H1 (cell line): Measurements from ENCODE around the gene MUC5B. TPM values are rescaled to one million over a fixed set of nuclear protein-coding genes. Genes with fewer than 3 reads are reported as not detected.

Experiments used
- CTCF ChIA-PET: fragments of 300-600 bp; sonication (Branson Sonifier 250); formaldehyde crosslinking; loops from one replicate; lab custom pipeline; 2021; ENCODE audit not compliant: partially characterized antibody; lab: Charles Lee
- POLR2A ChIA-PET: fragments of 300-600 bp; sonication (Branson Sonifier 250); formaldehyde crosslinking; loops from one replicate; lab custom pipeline; 2021; ENCODE audit warnings: inconsistent platforms; ENCODE audit not compliant: partially characterized antibody; lab: Charles Lee
- DNase-seq, 2 experiments: peaks; one replicate each; pipeline versions ENCODE4 v3.0.0 to v3.0.0-alpha.2; 2010 to 2022; ENCODE audit warnings: low spot score in 2 of 2, low read depth in 1 of 2, mixed read lengths in 1 of 2
- FAIRE-seq: peaks from 2 replicates; lab custom pipeline; 2011; peaks lifted over from hg19 to GRCh38; lab: Jason Lieb, UNC
- H2AFZ ChIP-seq: 2 replicates; pipeline ENCODE4 v1.8.1; 2012; ENCODE audit warnings: low read length, inconsistent platforms
- H2AK5ac ChIP-seq: 2 replicates; pipeline ENCODE4 v1.6.1; 2013; ENCODE audit warnings: low read depth, low read length
- H2BK120ac ChIP-seq: replicated peaks from 2 replicates; pipeline ENCODE3; 2013; ENCODE audit warnings: low read depth, low read length, inconsistent platforms
- H2BK12ac ChIP-seq: 2 replicates; pipeline ENCODE4 v1.6.1; 2013; ENCODE audit warnings: low read depth, low read length
- H2BK15ac ChIP-seq: 2 replicates; pipeline ENCODE4 v1.6.1; 2013; ENCODE audit warnings: low read length
- H2BK20ac ChIP-seq: 2 replicates; pipeline ENCODE4 v1.6.1; 2013; ENCODE audit warnings: low read length
- H2BK5ac ChIP-seq: 2 replicates; pipeline ENCODE4 v1.6.1; 2013; ENCODE audit warnings: low read depth, low read length
- H3K14ac ChIP-seq: 2 replicates; pipeline ENCODE4 v1.6.1; 2013; ENCODE audit warnings: inconsistent platforms; ENCODE audit not compliant: insufficient read length
- H3K18ac ChIP-seq: 2 replicates; pipeline ENCODE4 v1.6.1; 2013; ENCODE audit warnings: low read length; ENCODE audit errors: extremely low read depth
- H3K23ac ChIP-seq: 2 replicates; pipeline ENCODE4 v1.6.1; 2013; ENCODE audit warnings: inconsistent platforms; ENCODE audit not compliant: insufficient read length
- H3K23me2 ChIP-seq: 2 replicates; pipeline ENCODE4 v1.6.1; 2013; ENCODE audit warnings: low read depth, low read length
- H3K27ac ChIP-seq: 2 replicates; pipeline ENCODE4 v1.6.1; 2011; ENCODE audit warnings: low read depth, low read length, inconsistent platforms
- H3K27me3 ChIP-seq, 4 experiments: replicated peaks in 1 of 4; 1 replicate in 1 of 4; 2 replicates in 3 of 4; pipeline versions ENCODE4 v1.6.1 to v1.8.1; 2011 to 2013; ENCODE audit warnings: low read length in 3 of 4, mild to moderate bottlenecking in 3 of 4, inconsistent platforms in 2 of 4, mixed read lengths in 2 of 4, moderate library complexity in 1 of 4; ENCODE audit not compliant: control insufficient read depth in 3 of 4, insufficient read depth in 3 of 4; ENCODE audit errors: extremely low read depth in 1 of 4
- H3K36me3 ChIP-seq, 4 experiments: 2 replicates each; pipeline versions ENCODE4 v1.6.1 to v1.8.1; 2011 to 2013; ENCODE audit warnings: mild to moderate bottlenecking in 4 of 4, low read length in 3 of 4, moderate library complexity in 2 of 4, control low read depth in 1 of 4, inconsistent platforms in 1 of 4; ENCODE audit not compliant: insufficient read depth in 4 of 4, control insufficient read depth in 2 of 4
- H3K4ac ChIP-seq: replicated peaks from 2 replicates; pipeline ENCODE3; 2013; ENCODE audit warnings: low read length, low read depth, mixed read lengths, inconsistent platforms; ENCODE audit not compliant: insufficient read length
- H3K4me1 ChIP-seq, 4 experiments: replicated peaks in 1 of 4; 1 replicate in 1 of 4; 2 replicates in 3 of 4; pipeline versions ENCODE4 v1.6.1 to v1.8.1; 2011 to 2013; ENCODE audit warnings: low read length in 3 of 4, inconsistent platforms in 2 of 4, mixed read lengths in 1 of 4; ENCODE audit not compliant: insufficient read depth in 4 of 4, control insufficient read depth in 3 of 4
- H3K4me2 ChIP-seq, 2 experiments: 2 replicates each; pipeline versions ENCODE4 v1.6.1 to v1.8.1; 2011 to 2013; ENCODE audit warnings: low read depth in 2 of 2, low read length in 2 of 2, control low read depth in 1 of 2, inconsistent platforms in 1 of 2, mild to moderate bottlenecking in 1 of 2; ENCODE audit not compliant: insufficient read depth in 1 of 2
- H3K4me3 ChIP-seq, 4 experiments: fragments of 200-600, 300-600 bp in 1 of 4; sonication (generic), shearing (Covaris generic), sonication (Bioruptor Twin) in 1 of 4; 2 replicates each; pipeline versions ENCODE4 v1.5.1 to v1.8.1; 2011 to 2016; ENCODE audit warnings: low read length in 4 of 4, low read depth in 3 of 4, control low read depth in 2 of 4, inconsistent platforms in 2 of 4, mild to moderate bottlenecking in 2 of 4, mixed read lengths in 1 of 4, moderate library complexity in 1 of 4; ENCODE audit not compliant: insufficient read depth in 2 of 4; ENCODE audit errors: extremely low read depth in 1 of 4
- H3K56ac ChIP-seq: replicated peaks from 2 replicates; pipeline ENCODE3; 2013; ENCODE audit warnings: low read depth, mild to moderate bottlenecking, mixed read lengths, low read length, inconsistent platforms; ENCODE audit not compliant: insufficient read length
- H3K79me1 ChIP-seq: 2 replicates; pipeline ENCODE4 v1.6.1; 2013; ENCODE audit warnings: low read depth, low read length, control low read depth
- H3K79me2 ChIP-seq, 2 experiments: 2 replicates each; pipeline versions ENCODE4 v1.6.1 to v1.8.1; 2012 to 2013; ENCODE audit warnings: low read length in 2 of 2, mild to moderate bottlenecking in 2 of 2, inconsistent platforms in 1 of 2; ENCODE audit not compliant: insufficient read depth in 2 of 2, control insufficient read depth in 1 of 2
- H3K9ac ChIP-seq, 4 experiments: replicated peaks in 1 of 4; 1 replicate in 1 of 4; 2 replicates in 3 of 4; pipeline versions ENCODE4 v1.6.1 to v1.8.1; 2011 to 2013; ENCODE audit warnings: low read depth in 3 of 4, low read length in 3 of 4, control low read depth in 2 of 4, mild to moderate bottlenecking in 2 of 4, moderate library complexity in 2 of 4, inconsistent platforms in 1 of 4; ENCODE audit errors: extremely low read depth in 1 of 4
- H3K9me3 ChIP-seq, 2 experiments: 2 replicates each; pipeline versions ENCODE4 v1.6.1 to v1.8.1; 2012 to 2013; ENCODE audit warnings: mild to moderate bottlenecking in 2 of 2, moderate library complexity in 2 of 2, control low read depth in 1 of 2, inconsistent platforms in 1 of 2, low read depth in 1 of 2, low read length in 1 of 2, mixed read lengths in 1 of 2; ENCODE audit not compliant: insufficient read depth in 2 of 2
- H4K20me1 ChIP-seq, 2 experiments: replicated peaks in 1 of 2; 2 replicates each; pipeline versions ENCODE3 to v1.8.1; 2011 to 2013; ENCODE audit warnings: inconsistent platforms in 2 of 2, low read length in 2 of 2, mild to moderate bottlenecking in 1 of 2; ENCODE audit not compliant: insufficient read depth in 2 of 2, control insufficient read depth in 1 of 2
- H4K5ac ChIP-seq: 2 replicates; pipeline ENCODE4 v1.6.1; 2013; ENCODE audit warnings: low read length, low read depth, mixed read lengths, inconsistent platforms; ENCODE audit not compliant: insufficient read length
- H4K8ac ChIP-seq: 2 replicates; pipeline ENCODE4 v1.8.0; 2013; ENCODE audit warnings: mild to moderate bottlenecking, moderate library complexity, low read length, inconsistent platforms; ENCODE audit not compliant: insufficient read depth; ENCODE audit errors: extremely low read depth
- H4K91ac ChIP-seq: replicated peaks from 2 replicates; pipeline ENCODE3; 2013; ENCODE audit warnings: low read length, mixed read lengths, inconsistent platforms; ENCODE audit not compliant: insufficient read length
- BACH1 ChIP-seq: IDR thresholded peaks from 2 replicates; pipeline ENCODE4 v1.6.1; 2012; ENCODE audit warnings: low read length, improper control_type of control experiment
- BCL11A ChIP-seq, 2 experiments: IDR thresholded peaks; one replicate each; pipeline ENCODE4 v1.6.1; 2011; ENCODE audit warnings: low read depth in 2 of 2, low read length in 2 of 2, mild to moderate bottlenecking in 2 of 2
- CEBPB ChIP-seq: IDR thresholded peaks from 2 replicates; pipeline ENCODE4 v1.6.1; 2012; ENCODE audit warnings: low read depth, low read length
- CTCF ChIP-seq, 3 experiments: IDR thresholded peaks; 1 replicate in 2 of 3; 2 replicates in 1 of 3; pipeline versions ENCODE4 v1.5.1 to v1.6.1; 2011; ENCODE audit warnings: low read length in 3 of 3, mild to moderate bottlenecking in 3 of 3, inconsistent platforms in 2 of 3, low read depth in 1 of 3, moderate library complexity in 1 of 3; ENCODE audit not compliant: insufficient read depth in 1 of 3; ENCODE audit errors: control extremely low read depth in 1 of 3
- EGR1 ChIP-seq: IDR thresholded peaks from 2 replicates; pipeline ENCODE4 v1.6.1; 2011; ENCODE audit warnings: low read depth, low read length, borderline replicate concordance
- FOSL1 ChIP-seq: IDR thresholded peaks from 2 replicates; pipeline ENCODE4 v1.6.1; 2011; ENCODE audit warnings: mild to moderate bottlenecking, low read depth, low read length, moderate library complexity; ENCODE audit not compliant: insufficient read depth
- GTF2F1 ChIP-seq: IDR thresholded peaks from 2 replicates; pipeline ENCODE4 v1.6.1; 2012; ENCODE audit warnings: low read depth, low read length, improper control_type of control experiment, borderline replicate concordance
- KDM5A ChIP-seq: fragments of 200-600 bp; IDR thresholded peaks from 2 replicates; pipeline ENCODE4 v1.7.1; 2012; ENCODE audit warnings: mild to moderate bottlenecking, low read length, inconsistent platforms, mixed read lengths
- RXRA ChIP-seq: IDR thresholded peaks from 2 replicates; pipeline ENCODE4 v1.6.1; 2011; ENCODE audit warnings: low read depth, mild to moderate bottlenecking, low read length, moderate library complexity; ENCODE audit not compliant: insufficient read depth
- SIN3A ChIP-seq, 2 experiments: IDR thresholded peaks in 1 of 2; conservative IDR thresholded peaks in 1 of 2; 2 replicates each; pipeline ENCODE4 v1.6.1; 2011 to 2012; ENCODE audit warnings: low read length in 2 of 2, improper control_type of control experiment in 1 of 2, low read depth in 1 of 2, mild to moderate bottlenecking in 1 of 2
- SRF ChIP-seq: IDR thresholded peaks from 2 replicates; pipeline ENCODE4 v1.6.1; 2011; ENCODE audit warnings: mild to moderate bottlenecking, low read depth, low read length, moderate library complexity
- WGBS, 2 experiments: shearing (Covaris generic) in 1 of 2; methylation state at CpG; one replicate each; pipeline versions ENCODE4 v1.1.6 to v1.1.7; 2013 to 2015; ENCODE audit warnings: low lambda C conversion rate in 2 of 2, mixed read lengths in 2 of 2, inconsistent platforms in 1 of 2, low coverage in 1 of 2, missing lambda C conversion rate in 1 of 2; ENCODE audit not compliant: insufficient replicate concordance in 2 of 2, insufficient coverage in 1 of 2, insufficient read length in 1 of 2; ENCODE audit errors: extremely low coverage in 1 of 2, missing lambda C conversion rate in 1 of 2; 5-methylcytosine and 5-hydroxymethylcytosine counted together
- polyA plus RNA-seq, 7 experiments: library from polyadenylated mRNA; depleted of rRNA in 3 of 7; stranded (reverse) in 5 of 7; unstranded in 2 of 7; fragments of >200 nt in 5 of 7; fragments of 200-250 nt in 2 of 7; gene quantifications; 1 replicate in 5 of 7; 2 replicates in 1 of 7; 4 replicates in 1 of 7; pipeline versions ENCODE4 v1.2.1 to v1.2.3, GENCODE V29; 2011 to 2013; ENCODE audit warnings: missing spikeins in 2 of 7, mixed read lengths in 2 of 7
- total RNA-seq: library from RNA; stranded (reverse); fragmentation: NEBNext Ultra II Directional; extraction: Animal tissue kit (Norgen Biotek cat#: 25700); gene quantifications from 2 replicates; pipeline ENCODE4 v1.2.1, GENCODE V29; 2021

Gene MUC5B
- total and polyA plus RNA-seq, 2 of the 8 experiments (the other 6 are each of a cell fraction or from before 2014, with no cell fraction given): 0.02 to 0.03 TPM

- WGBS, 2 experiments: 90% methylated on average over 22 of the region's 32 CpGs; no CpG with 5 or more reads in 1 of the 2 experiments
- Histone ChIP-seq H3K23ac (no peak overlapping the region), H3K4me2 (no peak overlapping the region), H2AFZ (no peak overlapping the region), H3K9ac (no peak overlapping the region), H4K8ac (no peak overlapping the region), H4K91ac (no peak overlapping the region), H3K36me3 (no peaks in the 10 kb centered on the region), H3K4ac (no peak overlapping the region), H3K4me3 (no peak overlapping the region), H3K14ac (no peak overlapping the region), H3K23me2 (no peaks in the 10 kb centered on the region), H4K5ac (no peak overlapping the region), H2BK15ac (no peak overlapping the region), H2BK120ac (no peak overlapping the region), H2BK20ac (no peak overlapping the region), H3K4me1 (no peaks in the 10 kb centered on the region), H3K18ac (no peak overlapping the region), H3K27ac (no peak overlapping the region), H4K20me1 (no peaks in the 10 kb centered on the region), H3K56ac (no peak overlapping the region), H2AK5ac (no peak overlapping the region), H3K79me1 (no peaks in the 10 kb centered on the region), H3K27me3 (no peaks in the 10 kb centered on the region; a peak in 1 of 7 replicates), H2BK5ac (no peak overlapping the region), H2BK12ac (no peak overlapping the region), H3K9me3 (peaks cover 2 to 32% of the 10 kb centered on the region in 2 experiments; a peak in 2 of 4 replicates), H3K79me2 (no peaks in the 10 kb centered on the region)
- CTCF ChIA-PET: no interaction called here
- DNase-seq: no peak
- no peak for FAIRE-seq
- POLR2A ChIA-PET: interaction anchor here (0.9 kb wide), 1 partner anchor 72 kb away, joined by 3 read pairs; no protein-coding TSS in a partner anchor
- TF ChIP-seq CTCF (IDR thresholded peaks at IDR 0.05; ENCODE audit: control extremely low read depth in 1 of 3, insufficient read depth in 1 of 3, low read depth in 1 of 3, low read length in 3 of 3) (no peak), BACH1 (no peak), CEBPB (no peak), BCL11A (IDR thresholded peaks at IDR 0.05; ENCODE audit: low read depth in 2 of 2, low read length in 2 of 2) (no peak), FOSL1 (no peak), SIN3A (conservative IDR thresholded peaks at IDR 0.05 in 1 of 2, IDR thresholded peaks at IDR 0.05 in 1 of 2; ENCODE audit: low read depth in 1 of 2, low read length in 2 of 2) (no peak), GTF2F1 (no peak), SRF (no peak), RXRA (no peak), KDM5A (no peak), EGR1 (no peak)
These were observed 27.7 kb upstream of the MUC5B start for GRCh38 chr11:1194977-1195681.
